Liver (tissue), 9 donors: ENCODE measurements around the gene PHTF1. TPM values are rescaled to one million over a fixed set of nuclear protein-coding genes. Genes with fewer than 3 reads are reported as not detected.
A peak's percentile ranks its signal among the peaks of the same experiment; 100 is the strongest.

Experiments
- DNase-seq: peaks from one replicate; pipeline ENCODE4 v3.0.0-alpha.2; 2017; ENCODE audit warnings: low spot score
- H3K27ac ChIP-seq, 2 donors: one replicate each; pipeline ENCODE4 v1.7.0; 2013; ENCODE audit warnings: inconsistent platforms in 2 of 2, low read length in 2 of 2, control low read depth in 1 of 2, low read depth in 1 of 2, mild to moderate bottlenecking in 1 of 2
- H3K27me3 ChIP-seq, 4 donors: one replicate each; pipeline versions ENCODE4 v1.6.1 to v1.7.0; 2013; ENCODE audit warnings: low read length in 3 of 4, inconsistent platforms in 1 of 4, mild to moderate bottlenecking in 1 of 4, moderate library complexity in 1 of 4; ENCODE audit not compliant: control insufficient read depth in 4 of 4, insufficient read depth in 4 of 4
- H3K36me3 ChIP-seq, 4 donors: one replicate each; pipeline versions ENCODE4 v1.6.1 to v1.7.0; 2013; ENCODE audit warnings: low read length in 3 of 4, mild to moderate bottlenecking in 3 of 4, low read depth in 1 of 4, moderate library complexity in 1 of 4; ENCODE audit not compliant: control insufficient read depth in 4 of 4, insufficient read depth in 3 of 4
- H3K4me1 ChIP-seq, 4 donors: one replicate each; pipeline versions ENCODE4 v1.6.1 to v1.7.0; 2013; ENCODE audit warnings: low read length in 3 of 4, mild to moderate bottlenecking in 3 of 4, moderate library complexity in 1 of 4; ENCODE audit not compliant: control insufficient read depth in 4 of 4, insufficient read depth in 4 of 4
- H3K4me3 ChIP-seq, 3 donors: one replicate each; pipeline versions ENCODE4 v1.6.1 to v1.7.0; 2013; ENCODE audit warnings: low read length in 3 of 3, control low read depth in 1 of 3, low read depth in 1 of 3, mild to moderate bottlenecking in 1 of 3
- H3K9ac ChIP-seq, 2 donors: one replicate each; pipeline ENCODE4 v1.7.0; 2013; ENCODE audit warnings: low read length in 2 of 2, mild to moderate bottlenecking in 2 of 2, moderate library complexity in 2 of 2, control low read depth in 1 of 2, low read depth in 1 of 2
- H3K9me3 ChIP-seq, 4 donors: one replicate each; pipeline versions ENCODE4 v1.6.1 to v1.7.0; 2013; ENCODE audit warnings: low read length in 3 of 4; ENCODE audit not compliant: control insufficient read depth in 4 of 4
- ATF3 ChIP-seq: IDR thresholded peaks from 2 replicates; pipeline ENCODE4 v1.6.1; 2016; ENCODE audit warnings: antibody characterized with exemption
- CTCF ChIP-seq: fragments of 150-350 bp; IDR thresholded peaks from 2 replicates; pipeline ENCODE4 v1.5.1; 2017; ENCODE audit warnings: improper control_type of control experiment, low read depth, low read length; ENCODE audit not compliant: missing input control
- FOXA1 ChIP-seq: IDR thresholded peaks from 2 replicates; pipeline ENCODE4 v1.6.1; 2016; ENCODE audit warnings: antibody characterized with exemption
- HNF4G ChIP-seq: IDR thresholded peaks from 2 replicates; pipeline ENCODE4 v1.6.1; 2016; ENCODE audit warnings: antibody characterized with exemption
- JUND ChIP-seq, 2 donors: IDR thresholded peaks; 2 replicates each; pipeline ENCODE4 v1.6.1; 2016; ENCODE audit warnings: antibody characterized with exemption in 2 of 2
- MAX ChIP-seq: IDR thresholded peaks from 2 replicates; pipeline ENCODE4 v1.6.1; 2016; ENCODE audit warnings: antibody characterized with exemption
- NR2F2 ChIP-seq: IDR thresholded peaks from 2 replicates; pipeline ENCODE4 v1.6.1; 2016; ENCODE audit warnings: antibody characterized with exemption
- REST ChIP-seq: IDR thresholded peaks from 2 replicates; pipeline ENCODE4 v1.6.1; 2016; ENCODE audit warnings: antibody characterized with exemption, mild to moderate bottlenecking
- RXRA ChIP-seq, 2 donors: IDR thresholded peaks; 2 replicates each; pipeline ENCODE4 v1.6.1; 2017 to 2018; ENCODE audit warnings: antibody characterized with exemption in 2 of 2, mild to moderate bottlenecking in 1 of 2
- SP1 ChIP-seq: IDR thresholded peaks from 2 replicates; pipeline ENCODE4 v1.6.1; 2018; ENCODE audit warnings: antibody characterized with exemption, mild to moderate bottlenecking
- TAF1 ChIP-seq: conservative IDR thresholded peaks from 2 replicates; pipeline ENCODE4 v1.6.1; 2016; ENCODE audit warnings: antibody characterized with exemption, mild to moderate bottlenecking
- ZBTB33 ChIP-seq: IDR thresholded peaks from 2 replicates; pipeline ENCODE4 v1.6.1; 2016; ENCODE audit warnings: antibody characterized with exemption
- WGBS: extraction: QIAGEN DNeasy Blood & Tissue Kit; methylation state at CpG from one replicate; pipeline ENCODE4 v1.1.7; 2013; 5-methylcytosine and 5-hydroxymethylcytosine counted together
- polyA plus RNA-seq, 2 donors: library from polyadenylated mRNA; stranded (reverse) in 1 of 2; unstranded in 1 of 2; fragments of 200-250 nt in 1 of 2; fragments of >200 nt in 1 of 2; fragmentation: Nextera tagmentation in 1 of 2; extraction: Ambion mirVana in 1 of 2; gene quantifications; one replicate each; pipeline versions ENCODE4 v1.2.1 to v1.2.3, GENCODE V29; 2013 to 2015
- total RNA-seq, 2 donors: library from RNA; depleted of rRNA; stranded (reverse); fragments of >200 nt; gene quantifications; one replicate each; pipeline ENCODE4 v1.2.3, GENCODE V29; 2014
- donor health status: healthy.
- donor health status: healthy.
- donor health status: healthy.
- donor health status: healthy.
- donor health status: healthy.

PHTF1 gene
- total and polyA plus RNA-seq, 4 donors = 3.2 to 14.0 (median 7.3) TPM

- TF ChIP-seq HNF4G = no peak
- no peak for TF ChIP-seq SP1
- TF ChIP-seq TAF1 = no peak
- TF ChIP-seq ATF3 = peak; percentile 95
These were observed 45.4 kb upstream of the PHTF1 start (continued) for GRCh38 chr1:113804421-113805255.

- TF ChIP-seq CTCF (no peak), RXRA (IDR thresholded peaks at IDR 0.05) (no peak), ZBTB33 (no peak), HNF4G (no peak), NR2F2 (no peak), JUND (IDR thresholded peaks at IDR 0.05) (no peak), MAX (no peak), FOXA1 (no peak)
- Histone ChIP-seq H3K27ac (no peak overlapping the region), H3K36me3 (peaks cover under 1 to 3% (median 2%) of the 10 kb centered on the region in 4 donors), H3K9ac (no peak overlapping the region), H3K4me1 (peaks cover 0 to 16% (median 3%) of the 10 kb centered on the region in 4 donors), H3K9me3 (no peaks in the 10 kb centered on the region), H3K27me3 (no peaks in the 10 kb centered on the region), H3K4me3 (no peak overlapping the region)
- 97% methylated on average over 3 of the region's 3 CpGs for WGBS
- DNase-seq = no peak
These were observed 43.2 kb upstream of the PHTF1 start for GRCh38 chr1:113802367-113803007.

GRCh38 chr1:113800487-113800886 lies 41.2 kb upstream of the PHTF1 start:
- Histone ChIP-seq H3K36me3 (peaks cover 2 to 10% (median 6%) of the 10 kb centered on the region in 4 donors), H3K9me3 (no peaks in the 10 kb centered on the region), H3K4me3 (no peak overlapping the region), H3K27ac (no peak overlapping the region), H3K9ac (no peak overlapping the region), H3K27me3 (no peaks in the 10 kb centered on the region), H3K4me1 (peaks cover 0 to 16% (median 3%) of the 10 kb centered on the region in 4 donors)
- DNase-seq = no peak
- no peak for TF ChIP-seq REST
- WGBS = 92% methylated on average over 3 of the region's 3 CpGs
